DMS114 treated with DMSO at 0.1 percent for 48 hours (cell line): ENCODE data around the gene FAM169A.
"Not testable (repeated sequence)": the region's sequence is repeated elsewhere in the genome, so short reads cannot be mapped to it uniquely, and the experiment has no call there.

Experiments used
- DNase-seq: peaks from one replicate; lab custom pipeline; 2025; ENCODE audit not compliant: unreplicated experiment; lab: John Stamatoyannopoulos, UW

The FAM169A gene

GRCh38 chr5:74801941-74802340, 64.2 kb downstream of the FAM169A start:
- no peak for DNase-seq

DNA sequence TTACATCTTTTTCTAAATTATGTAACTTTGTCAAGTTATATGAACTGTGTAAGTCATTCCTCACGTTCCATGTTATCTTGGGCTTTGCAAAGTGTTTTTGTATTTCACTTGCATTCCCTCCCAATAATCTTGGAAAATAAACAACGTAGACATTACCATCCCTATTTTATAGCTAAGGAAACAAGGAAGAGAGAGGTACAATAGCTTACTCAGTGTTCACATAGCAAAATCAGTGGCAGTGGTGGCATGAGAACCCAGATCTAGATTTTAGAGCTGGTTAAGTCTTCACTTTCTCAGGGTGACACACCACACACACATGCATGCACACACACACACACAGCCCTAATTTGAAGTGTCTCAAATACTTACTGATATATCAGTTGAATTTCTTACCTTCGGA, 65.0 kb downstream of the FAM169A start:
- no peak for DNase-seq

DNA sequence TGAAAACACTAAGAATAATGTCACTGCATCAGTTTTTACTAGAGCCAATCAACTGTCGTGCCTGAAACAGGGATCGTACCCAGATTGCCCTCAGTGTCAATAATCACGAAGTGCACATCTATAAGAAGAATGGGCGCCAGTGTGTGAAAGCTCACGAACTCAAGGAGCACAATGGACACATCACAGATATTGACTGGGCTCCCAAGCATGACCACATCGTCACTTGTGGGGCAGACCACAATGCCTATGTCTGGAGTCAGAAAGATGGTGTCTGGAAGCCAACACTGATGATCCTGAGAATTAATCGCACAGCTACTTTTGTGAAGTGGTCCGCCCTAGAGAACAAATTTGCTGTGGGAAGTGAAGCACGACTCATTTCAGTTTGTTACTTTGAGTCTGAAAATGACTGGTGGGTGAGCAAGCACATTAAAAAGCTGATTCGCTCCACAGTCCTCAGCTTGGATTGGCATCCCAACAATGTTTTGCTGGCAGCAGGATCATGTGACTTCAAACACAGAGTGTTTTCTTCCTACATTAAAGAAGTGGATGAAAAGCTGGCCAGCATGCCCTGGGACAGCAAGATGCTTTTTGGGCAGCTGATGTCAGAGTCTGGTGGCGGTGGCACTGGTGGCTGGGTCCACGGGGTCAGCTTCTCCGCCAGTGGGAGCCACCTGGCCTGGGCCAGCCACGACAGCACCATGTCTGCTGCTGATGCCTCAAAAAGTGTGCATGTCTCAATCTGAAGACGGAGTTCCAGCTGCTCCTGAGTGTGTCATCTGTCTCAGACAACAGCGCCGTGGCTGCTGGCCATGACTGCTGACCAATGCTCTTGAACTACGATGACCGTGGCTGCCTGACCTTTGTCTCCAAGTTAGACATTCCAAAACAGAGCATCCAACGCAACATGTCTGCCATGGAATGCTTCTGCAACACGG, 66.9 kb downstream of the FAM169A start:
- no peak for DNase-seq

GRCh38 chr5:74791669-74792068, 74.5 kb downstream of the FAM169A start:
- DNase-seq, result not testable (repeated sequence)

- DNase-seq, result no peak
Measured at GRCh38 chr5:74787424-74787823, 78.8 kb downstream of the FAM169A start.

GRCh38 chr5:74786851-74787250, 79.3 kb downstream of the FAM169A start:
- no peak for DNase-seq

DNA sequence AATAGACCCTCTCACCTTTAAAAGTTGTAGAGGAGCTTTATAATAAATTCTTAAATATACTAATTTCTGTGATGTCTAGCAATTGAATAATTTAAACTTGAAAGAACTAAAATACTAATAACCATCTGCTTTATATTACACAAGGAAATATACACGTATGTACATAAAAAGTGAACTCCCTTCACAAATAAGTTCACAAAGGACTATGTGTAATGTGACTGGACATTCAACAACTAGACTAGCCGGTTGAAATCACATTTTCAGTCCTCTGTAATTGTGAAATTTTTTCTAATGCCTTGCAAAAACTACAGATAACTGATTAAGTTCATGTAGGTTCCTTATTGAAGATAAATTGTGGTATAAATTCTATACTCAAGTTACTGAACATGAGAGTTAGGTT, 87.6 kb downstream of the FAM169A start:
- no peak for DNase-seq

GRCh38 chr5:74772359-74772758, 93.8 kb downstream of the FAM169A start:
- DNase-seq, result no peak

DNA sequence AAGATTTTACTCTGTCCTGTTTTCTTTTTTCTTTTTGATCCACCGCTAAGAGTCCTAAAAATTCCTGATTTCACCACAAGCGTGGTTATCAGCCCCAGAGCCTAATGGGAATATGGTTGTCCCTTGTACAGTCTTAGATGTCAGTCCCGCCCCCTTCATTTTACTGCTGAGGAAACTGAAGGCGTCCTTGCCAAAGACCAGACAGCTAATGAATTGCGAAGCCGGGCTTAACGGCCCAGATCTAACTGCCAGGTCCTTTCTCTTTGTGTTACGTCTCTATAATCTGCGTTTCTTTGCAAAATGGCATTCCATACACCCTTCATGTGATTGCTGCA, 98.6 kb downstream of the FAM169A start:
- peak; percentile 65 for DNase-seq

GRCh38 chr5:74766849-74767578, 99.2 kb downstream of the FAM169A start, which contains the start of the genes GFM2 and NSA2:
Gene GFM2, minus strand, starts transcription at chr5:74767117. Its CDS starts 3,375 bp downstream, at chr5:74763742.
Gene NSA2, plus strand, starts transcription at chr5:74767249. Its CDS starts 112 bp downstream, at chr5:74767361.
- peak; percentile 89 for DNase-seq

DNA sequence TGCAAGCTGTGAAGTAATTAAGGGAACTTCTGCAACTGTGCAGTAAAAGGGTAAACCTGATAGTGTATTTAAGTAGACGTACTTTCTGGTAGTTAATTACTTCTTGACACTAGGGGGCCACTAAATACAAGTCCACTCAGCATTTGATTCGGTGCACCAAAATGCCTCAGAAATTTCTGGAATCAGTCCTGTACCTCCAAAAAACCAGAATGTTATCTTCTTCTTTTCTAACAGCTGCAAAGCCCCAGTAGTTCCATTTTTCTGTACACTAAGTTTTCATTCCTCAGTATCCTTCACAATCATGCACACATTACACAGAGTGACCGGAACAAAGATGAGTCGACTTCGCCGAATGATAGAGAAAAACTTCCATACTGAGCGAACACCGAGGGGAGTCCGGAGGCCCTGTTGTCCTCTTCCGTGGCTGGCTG, 99.8 kb downstream of the FAM169A start:
- peak; percentile 31 for DNase-seq

DNA sequence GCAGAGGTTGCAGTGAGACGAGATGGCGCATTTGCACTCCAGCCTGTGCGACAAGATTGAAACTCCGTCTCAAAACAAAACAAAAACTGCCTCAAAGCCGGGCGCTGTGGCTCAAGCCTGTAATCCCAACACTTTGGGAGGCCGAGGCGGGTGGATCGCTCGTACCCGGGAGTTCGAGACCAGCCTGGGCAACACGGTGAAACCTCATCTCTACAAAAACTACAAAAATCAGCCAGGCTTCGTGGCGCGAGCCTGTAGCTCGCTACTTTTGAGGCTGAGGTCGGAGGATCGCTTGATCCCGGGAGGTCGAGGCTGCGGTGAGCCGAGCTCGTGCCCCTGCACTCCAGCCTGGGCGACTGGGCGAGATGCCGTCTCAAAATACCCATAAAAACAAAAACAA, 100.3 kb downstream of the FAM169A start:
- no peak for DNase-seq

GRCh38 chr5:74765201-74765600, 101.0 kb downstream of the FAM169A start:
- no peak for DNase-seq

- DNase-seq, result no peak
Measured at GRCh38 chr5:74763504-74763903, 102.7 kb downstream of the FAM169A start.

DNA sequence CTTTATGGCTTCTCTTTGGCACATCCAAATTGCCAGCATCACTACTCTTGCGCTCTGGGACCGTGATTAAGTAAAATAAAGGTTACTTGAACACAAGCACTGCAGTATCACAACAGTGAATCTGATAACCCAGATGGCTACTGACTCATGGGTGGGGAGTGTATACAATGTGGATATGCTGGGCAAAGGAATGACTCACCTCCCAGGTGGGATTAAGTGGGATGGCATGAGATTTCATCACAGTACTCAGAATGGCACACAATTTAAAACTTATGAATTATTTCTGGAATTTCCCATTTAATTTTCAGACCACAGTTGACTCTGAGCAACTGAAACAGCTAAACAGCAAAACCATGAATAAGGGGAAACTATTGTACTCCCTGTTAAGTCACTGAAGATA, 103.6 kb downstream of the FAM169A start:
- DNase-seq, result no peak

DNA sequence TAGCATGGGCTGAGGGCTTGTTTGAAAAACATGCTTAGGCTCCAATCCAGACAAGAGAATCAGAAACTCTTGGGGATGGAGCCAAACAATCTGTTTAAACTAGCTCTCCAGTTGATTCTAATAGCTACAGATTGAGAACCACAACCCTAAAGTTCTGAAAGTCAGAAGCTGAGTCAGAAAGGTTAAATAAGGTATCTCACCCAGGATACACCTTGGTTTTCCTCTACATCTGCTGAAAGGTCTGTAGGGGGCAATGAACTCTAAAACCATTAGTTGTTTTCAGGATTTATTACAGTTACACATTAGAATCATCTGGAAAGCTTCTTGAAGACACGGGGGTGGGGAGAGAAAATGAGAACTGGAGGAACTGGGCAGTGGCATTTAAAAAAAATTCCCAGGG, 104.9 kb downstream of the FAM169A start:
- no peak for DNase-seq

- DNase-seq, result not testable (repeated sequence)
Measured at GRCh38 chr5:74748742-74749141, 117.4 kb downstream of the FAM169A start.

GRCh38 chr5:74738406-74738805, 127.8 kb downstream of the FAM169A start:
- DNase-seq, result no peak

DNA sequence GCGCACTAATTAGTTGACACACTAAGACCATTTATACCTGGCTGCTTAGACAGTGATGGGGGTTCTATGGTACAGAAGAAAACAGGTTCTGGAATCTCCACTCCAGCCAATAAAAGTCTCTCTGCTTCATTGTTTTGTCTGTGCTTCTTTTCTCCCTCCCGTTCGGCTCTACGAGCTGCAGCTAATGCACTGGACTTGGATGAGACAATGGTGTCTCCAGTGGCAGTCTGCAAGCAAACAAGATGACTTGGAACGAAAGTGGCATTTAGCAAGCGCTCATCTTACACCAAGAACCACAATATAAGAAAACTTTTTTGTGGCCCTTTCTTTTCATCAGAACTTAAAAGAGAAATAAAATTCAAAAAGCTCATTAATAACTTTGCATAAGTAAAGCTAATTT, 129.4 kb downstream of the FAM169A start:
- no peak for DNase-seq
